IPS-11a (cell line): ENCODE measurements around the gene EXOC2.

ENCODE experiments used
- H3K4me3 ChIP-seq: one replicate; pipeline ENCODE4 v1.5.1; 2013; ENCODE audit warnings: low read depth, low read length, control low read depth

Gene EXOC2

DNA sequence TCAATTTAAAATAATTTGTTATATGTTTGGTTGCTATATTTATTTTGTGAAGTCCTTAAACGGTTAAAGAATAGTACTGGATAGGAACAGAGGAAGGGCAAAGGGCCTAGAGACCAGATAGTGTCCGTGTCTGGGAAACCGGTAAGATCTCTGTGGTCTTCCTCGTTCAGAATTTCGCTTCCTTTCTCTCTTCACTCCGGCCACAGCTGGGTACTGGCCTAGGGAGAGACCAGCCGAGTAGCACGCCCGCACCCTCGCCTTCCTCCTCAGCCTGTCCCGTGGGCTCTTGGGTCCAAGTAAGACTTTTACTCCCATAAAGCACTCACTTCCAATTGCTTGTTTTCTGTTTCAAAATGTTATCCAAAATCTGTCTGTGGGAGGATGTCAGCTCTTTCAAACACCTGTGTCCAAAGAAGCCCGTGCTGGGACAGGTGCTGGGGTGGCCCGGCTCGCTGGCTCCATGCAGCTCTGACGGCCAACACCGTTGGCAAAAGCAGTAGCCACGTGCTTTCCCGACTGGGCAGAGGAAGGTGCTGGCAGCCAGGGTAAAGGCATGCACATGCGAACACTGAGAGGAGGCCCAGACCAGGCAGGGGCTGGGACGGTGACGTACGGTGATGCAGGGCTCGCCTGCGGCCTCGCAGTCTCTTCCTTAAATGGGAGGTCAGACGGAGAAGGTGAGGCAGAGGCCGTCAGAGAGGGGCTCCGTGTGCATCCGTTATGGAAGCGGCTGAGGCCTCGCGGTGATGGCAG, 189.2 kb downstream of the EXOC2 start:
- no peak overlapping the region for H3K4me3 ChIP-seq

DNA sequence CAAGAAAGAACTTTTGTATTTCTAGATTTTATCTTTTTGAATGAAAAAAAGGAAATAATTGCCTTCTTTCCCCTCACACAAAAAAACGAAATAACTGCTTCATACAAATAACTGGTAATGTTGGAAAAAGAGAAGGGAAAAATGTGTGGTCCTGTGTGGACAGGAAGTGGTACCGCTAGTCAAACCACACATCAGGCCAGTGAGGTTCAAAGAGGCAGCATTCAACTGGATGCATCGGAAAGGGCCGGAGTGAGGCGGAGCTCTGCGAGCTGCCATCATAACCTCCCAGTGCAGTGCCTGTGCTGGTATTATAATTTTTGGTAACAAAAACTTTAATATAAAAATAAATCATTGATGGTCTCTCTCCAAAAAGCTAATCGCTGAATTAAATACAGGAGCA, 190.2 kb downstream of the EXOC2 start:
- no peak overlapping the region for H3K4me3 ChIP-seq

DNA sequence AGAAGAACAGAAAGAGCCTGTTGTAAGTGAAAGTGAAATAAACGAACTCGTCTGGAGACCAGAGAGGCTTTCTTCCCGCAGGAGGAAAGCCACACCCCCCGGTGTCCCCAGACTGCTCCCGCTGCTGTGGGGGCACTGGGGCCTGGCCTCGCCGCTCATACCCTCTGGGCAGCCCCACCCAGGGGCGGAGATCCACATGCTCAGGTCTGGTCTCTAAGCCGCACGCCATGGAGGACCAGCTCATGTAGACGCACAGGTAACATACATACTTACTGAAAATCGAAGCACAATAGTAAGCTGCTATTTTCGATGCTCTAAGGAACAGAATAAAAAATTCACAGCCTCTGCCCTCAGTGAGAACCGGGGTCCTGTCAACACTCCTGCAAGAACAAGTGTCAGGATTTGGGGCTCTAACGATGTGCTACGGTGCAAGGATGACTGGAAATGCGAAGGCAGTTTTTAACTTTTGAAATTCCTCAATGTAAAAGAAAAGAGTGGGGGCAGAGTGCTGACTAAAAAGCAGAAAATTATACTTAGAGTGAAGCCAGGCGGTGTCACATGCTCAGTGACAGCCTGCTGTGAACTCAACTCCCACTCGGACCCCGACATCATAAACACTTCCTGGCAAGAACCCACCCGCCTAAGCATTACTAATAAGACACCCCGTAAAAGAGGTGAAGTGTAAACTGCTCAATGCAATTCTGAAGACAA, 190.9 kb downstream of the EXOC2 start:
- H3K4me3 ChIP-seq, result no peak overlapping the region

DNA sequence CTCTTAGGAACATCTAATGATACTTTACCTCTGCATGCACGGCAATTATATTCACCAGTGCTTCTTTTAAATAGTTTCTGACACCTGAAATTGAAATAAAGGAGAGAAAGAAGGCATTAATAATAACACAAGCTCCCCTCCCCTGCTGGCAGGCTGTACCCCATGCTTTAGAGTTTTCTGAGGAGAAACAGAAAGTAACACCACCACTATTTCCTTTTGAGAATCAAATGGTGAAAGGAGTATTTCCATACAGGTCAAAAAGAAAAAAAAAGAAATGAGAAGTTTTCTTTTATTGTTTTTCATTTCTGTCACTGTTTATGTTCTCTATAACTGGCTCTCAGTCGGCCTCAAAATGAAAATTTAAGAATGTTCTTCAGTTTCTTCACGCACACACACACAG, 193.3 kb downstream of the EXOC2 start:
- no peak overlapping the region for H3K4me3 ChIP-seq

DNA sequence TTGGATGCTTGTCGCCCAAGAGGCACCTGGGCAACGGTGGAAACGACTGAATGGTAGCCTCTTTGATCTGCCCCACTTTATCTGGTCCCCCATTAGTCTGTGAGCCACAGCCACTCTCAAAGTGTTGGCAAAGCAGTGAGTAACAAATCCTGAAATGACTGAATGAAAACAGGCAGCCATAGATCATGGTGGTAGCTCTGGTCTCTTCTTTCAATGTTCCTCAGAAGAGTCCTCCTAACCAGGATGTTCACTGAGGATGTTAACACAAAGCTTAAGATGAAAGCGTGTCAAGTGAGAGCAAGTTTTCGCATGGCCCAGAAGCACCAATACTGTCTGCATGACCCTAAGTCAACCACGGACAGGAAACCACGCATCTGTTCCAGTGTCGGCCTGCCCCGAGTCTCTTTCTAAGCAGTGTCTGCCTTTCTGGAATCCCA, 194.1 kb downstream of the EXOC2 start:
- H3K4me3 ChIP-seq, result no peak overlapping the region

DNA sequence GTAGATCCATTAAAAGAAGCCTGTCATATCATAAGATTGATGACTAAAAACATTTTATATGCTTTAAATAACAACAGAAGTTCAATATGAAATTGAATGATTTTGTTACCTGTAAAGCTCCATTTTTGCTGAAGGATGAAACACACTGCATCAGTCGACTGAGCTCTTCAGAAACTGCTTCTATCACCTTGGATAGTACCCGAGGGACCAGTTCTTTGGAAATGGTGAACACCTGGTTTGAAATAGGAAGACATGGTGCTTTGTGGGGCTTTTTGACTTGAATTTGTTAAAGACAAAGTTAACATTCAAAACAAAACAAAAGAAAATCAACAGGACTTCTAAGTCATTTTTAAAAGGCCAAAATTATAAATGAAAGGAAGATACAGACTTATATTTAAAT, 195.7 kb downstream of the EXOC2 start:
- H3K4me3 ChIP-seq, result no peak overlapping the region

DNA sequence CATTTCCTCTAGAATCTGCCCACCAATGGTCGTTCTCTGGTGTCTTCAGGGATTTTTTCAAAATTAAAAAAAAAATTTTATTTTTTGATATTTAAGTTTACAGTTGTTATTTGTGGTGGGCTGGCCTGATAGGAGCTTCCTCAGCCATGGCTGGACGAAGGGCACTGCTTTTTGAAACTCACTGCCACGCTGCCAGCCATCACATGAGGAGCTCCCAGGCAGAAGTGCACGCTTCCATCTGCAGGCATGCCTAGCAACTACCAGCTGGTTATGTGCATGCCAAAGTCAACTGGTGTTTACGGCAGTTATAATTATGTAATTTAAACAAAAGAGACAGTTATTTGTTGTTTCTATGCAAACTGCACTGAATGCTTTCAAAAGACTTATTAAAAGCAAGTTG, 196.3 kb downstream of the EXOC2 start:
- H3K4me3 ChIP-seq, result no peak overlapping the region

DNA sequence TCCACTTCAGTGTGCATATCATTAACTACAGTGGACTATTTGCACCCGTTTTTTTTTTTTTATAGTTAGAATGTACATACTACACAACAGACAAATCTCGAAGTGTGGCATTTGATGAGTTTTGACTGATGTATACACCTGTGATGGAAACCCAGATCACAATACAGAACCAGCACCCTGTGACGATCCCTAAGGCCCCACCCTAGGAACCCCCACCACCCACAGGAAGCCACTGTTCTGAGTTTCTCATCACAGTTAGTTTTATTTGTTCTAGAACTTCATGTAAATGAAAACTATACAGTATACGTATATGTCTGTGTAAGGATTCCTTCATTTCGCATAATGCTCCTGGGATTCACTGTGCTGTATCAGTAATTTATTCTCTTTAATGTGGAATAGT, 198.5 kb downstream of the EXOC2 start:
- H3K4me3 ChIP-seq, result no peak overlapping the region

DNA sequence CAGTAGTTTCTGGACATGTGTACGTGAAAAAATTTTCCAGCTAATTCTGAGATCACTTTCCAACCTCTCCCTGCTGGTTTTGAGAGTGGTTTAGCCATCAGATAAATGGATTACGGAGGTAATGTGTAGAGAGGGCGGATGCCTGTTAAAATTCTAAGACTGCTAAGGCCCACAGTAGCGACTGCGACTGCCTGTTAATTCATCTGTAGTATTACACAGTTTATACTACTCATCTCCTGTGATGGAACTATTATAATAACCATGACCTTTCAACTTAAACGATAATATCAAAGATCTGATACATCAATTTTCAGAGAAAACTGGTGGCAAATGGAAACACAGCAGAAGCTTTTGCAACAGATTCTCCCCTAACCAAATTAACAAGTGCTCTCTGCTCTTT, 199.1 kb downstream of the EXOC2 start:
- no peak overlapping the region for H3K4me3 ChIP-seq

DNA sequence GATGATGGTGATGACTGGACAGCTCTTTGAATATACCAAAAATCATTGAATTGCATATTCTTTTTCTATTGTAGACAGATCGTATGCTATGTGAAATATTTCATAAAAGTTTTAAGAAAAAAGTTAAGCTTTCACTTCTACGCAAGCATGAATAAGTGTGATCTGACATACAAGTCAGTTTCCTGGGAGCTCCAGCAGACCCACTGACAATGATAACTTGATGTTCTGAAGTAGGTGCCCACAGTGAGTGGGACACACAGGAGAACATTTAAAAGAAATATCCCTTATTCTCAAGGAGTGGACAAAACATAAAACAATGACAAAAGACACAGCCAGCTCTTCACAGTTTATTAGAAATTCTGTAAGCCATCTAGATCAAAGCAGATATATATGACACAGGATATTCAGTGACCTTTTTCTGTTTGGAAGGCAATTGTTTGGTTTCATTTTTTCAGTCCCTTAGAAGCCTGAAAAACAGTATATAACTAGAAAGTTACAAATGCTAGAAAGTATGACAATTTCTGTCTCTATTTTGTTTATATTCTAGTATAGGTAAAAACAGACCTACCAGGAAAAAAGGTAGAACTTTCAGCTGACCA, 200.0 kb downstream of the EXOC2 start:
- H3K4me3 ChIP-seq, result no peak overlapping the region

DNA sequence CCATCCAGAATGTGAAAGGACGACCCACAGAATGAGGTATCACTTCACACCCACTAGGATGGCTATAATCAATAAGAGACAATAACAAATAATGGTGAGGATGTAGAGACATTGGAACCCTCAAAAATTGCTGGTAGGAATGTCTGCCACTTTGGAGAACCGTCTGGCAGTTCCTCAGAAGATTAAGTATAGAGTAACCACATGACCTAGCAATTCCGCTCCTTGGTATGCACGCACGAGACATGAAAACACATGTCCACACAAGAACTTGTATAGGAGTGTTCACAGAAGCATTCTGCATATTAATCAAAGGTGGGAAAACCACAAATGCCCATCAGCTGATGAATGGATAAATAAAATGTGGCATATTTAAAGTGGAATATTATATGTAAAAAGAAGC, 200.8 kb downstream of the EXOC2 start:
- H3K4me3 ChIP-seq, result no peak overlapping the region

DNA sequence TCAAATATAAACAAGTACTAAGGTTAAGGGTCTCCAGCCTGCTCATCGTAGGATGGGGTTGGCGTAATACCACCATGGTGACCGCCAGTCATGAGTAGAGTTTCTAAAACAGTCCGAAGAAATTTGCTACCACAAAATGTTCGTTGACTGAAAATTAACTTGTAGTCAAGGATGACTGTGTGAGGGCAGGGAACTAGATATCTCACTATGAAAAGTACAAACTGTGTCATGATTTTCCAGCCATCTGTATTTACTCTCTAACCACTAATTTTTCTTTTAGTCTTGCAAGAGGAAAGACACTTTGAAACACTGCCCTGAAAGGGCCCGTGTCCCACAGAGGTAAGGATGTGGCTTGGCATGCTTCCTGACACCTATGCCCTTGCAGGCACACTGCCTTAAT, 201.7 kb downstream of the EXOC2 start:
- no peak overlapping the region for H3K4me3 ChIP-seq

DNA sequence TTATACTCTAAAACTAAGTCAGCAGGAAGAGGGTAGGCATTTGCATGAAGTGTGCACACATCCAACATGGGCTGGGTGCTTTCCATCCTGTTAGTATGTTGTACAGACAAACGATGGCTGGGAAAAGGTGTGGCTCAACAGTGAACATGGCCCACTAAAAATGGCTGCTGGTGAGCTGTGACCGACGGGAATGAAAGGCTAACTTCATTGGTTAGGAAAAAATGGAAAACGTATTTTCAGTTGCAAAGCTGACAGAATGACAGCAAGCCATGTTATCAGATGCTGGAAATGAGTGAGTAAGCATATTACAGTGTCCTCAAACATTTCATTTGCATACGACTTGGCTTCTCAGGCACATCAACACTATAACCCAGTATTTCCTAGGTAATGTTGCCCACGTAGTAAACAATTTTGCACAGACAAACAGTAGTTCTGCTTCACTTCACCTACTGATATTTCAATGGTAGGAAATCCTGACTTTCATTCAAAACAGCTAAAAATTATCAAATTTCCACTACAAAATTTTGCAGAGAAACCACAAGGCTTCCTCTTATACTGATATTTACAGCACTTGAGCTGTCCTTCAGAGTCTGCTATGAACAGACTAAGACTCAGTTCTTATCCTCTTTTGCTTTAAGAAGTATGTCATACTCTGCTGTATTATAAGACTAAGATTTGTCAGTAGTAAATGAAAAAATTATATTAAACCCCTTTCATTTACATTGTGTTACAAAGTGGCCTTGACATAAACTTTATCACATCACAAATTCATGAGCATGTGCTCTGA, 202.5 kb downstream of the EXOC2 start:
- H3K4me3 ChIP-seq, result no peak overlapping the region

DNA sequence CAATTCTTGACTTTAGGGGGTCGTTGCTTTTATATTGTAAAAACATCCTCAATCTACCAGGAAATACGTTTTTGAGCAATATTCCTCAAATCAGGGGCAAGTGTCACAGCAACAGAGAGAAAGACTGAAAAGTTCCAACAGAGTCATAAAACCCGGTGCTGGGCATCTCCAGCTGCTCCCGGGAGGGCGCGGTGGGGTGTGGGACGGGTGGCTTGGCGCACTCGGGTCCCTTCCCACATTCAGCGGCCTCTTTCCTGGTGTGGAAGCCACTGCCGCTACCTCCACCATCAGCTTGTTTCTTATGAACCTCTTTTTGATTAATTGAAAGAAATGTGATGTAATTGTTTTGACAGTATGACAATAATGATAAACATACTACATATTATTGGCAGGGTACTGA, 203.2 kb downstream of the EXOC2 start:
- H3K4me3 ChIP-seq, result no peak overlapping the region

DNA sequence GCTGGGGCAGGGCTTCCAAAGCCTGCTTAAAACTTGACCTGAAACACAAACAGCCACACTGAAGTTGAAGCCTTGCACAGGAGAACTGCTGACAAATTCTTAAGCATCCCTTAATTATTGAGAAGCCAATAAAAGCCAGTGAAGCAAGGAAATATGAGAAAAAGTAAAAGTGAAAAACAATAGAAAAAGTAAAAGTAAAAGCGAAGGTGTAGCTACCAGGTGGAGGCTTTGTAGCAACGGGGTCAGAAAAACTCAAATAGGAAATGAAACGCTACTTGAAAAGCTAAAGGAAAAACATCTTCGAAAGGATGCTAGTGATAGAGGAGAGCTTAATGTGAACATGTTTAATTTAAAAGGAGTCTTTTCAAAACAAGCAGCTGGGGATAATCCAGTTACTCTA, 203.9 kb downstream of the EXOC2 start:
- H3K4me3 ChIP-seq, result no peak overlapping the region

DNA sequence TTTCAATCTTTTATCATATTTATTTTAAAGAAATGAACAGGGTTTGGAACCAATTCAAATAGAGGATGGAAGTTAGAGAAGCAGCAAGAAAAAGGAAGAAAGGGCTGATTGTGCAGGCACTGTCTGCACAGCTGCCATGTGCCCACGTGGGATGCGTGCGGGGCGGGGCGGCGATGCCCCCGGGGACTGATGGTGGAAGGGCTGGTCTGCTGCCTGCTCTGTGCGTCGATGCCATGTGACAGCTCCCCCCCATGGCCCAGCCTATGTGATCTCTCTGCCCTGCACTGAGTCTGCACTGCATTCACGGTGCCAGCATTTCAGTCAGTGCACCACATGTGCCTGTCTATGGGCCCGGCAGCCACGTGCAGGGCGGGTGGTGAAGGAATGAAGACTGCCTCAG, 205.0 kb downstream of the EXOC2 start:
- no peak overlapping the region for H3K4me3 ChIP-seq

DNA sequence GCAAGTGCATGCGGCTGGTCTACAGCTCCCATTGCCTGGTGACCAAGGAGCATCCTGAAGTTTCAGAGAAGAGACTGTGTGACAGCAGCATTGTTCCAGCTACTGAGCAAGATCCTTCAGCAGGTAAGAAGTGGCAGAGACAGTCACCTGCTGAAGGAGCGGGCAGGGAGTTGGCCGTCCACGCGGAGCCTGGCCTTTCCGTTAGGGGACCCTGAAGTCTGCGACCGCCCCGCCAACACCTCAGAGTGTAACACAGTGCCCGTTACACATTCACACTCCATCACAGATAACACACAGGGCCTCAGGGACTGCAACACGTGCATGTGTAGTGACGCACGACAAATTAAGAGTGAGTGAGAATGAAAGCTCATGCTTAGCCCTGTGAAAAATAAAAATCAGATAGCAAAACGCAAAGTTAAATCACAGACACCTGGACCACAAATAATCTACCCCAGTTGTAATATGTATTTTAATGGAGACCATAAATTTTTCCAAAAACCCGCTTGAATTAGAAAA, 207.2 kb downstream of the EXOC2 start:
- H3K4me3 ChIP-seq, result no peak overlapping the region

DNA sequence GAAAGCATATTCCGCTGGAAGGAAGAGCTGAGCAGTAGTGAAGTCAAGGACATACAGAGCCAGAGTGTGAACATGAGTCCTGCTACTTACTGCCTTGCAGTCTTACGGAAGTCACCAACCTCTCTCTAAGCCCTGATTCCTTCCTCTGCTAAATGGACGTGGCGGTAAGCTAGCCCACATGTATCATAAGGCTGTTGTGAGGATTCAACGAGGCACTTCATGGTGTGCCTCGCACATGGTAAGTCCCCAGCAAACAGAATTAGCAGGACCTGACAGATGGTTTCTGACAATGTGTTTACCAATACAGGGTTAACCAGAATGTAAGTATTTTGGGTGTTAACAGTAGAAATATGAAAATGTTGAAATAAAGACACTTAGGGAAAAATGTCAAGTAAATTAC, 208.2 kb downstream of the EXOC2 start:
- H3K4me3 ChIP-seq, result no peak overlapping the region

DNA sequence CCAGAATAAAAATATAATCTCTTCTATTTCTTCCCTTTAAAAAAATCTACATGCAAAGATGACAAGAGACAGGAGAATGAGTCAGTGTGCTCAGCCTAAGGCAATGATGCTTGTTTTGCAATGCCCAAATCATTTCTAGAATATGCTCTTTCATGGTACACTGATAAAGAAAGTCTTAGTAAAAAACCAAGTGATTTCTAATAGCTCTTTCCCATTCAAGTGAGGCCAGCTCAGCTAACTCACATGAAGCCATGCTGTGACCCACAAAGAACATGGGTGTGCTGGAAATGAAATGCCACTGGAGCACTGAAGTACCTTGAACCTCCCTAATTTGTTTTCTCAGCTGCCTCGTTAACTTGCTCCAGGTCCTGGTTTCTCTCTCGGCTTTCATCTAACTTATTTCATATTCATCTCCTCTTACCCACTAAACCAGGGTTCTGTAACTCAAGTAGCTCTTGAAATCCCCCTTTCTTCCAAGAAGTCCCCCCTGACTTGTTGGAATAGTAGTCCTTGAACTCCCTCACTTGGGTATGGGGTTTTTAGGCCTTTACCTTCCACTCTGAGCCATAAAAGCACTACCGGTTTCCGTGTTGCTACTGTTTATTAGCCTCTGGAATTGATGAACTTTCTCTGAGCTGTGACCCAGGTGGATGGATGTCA, 208.7 kb downstream of the EXOC2 start:
- no peak overlapping the region for H3K4me3 ChIP-seq

DNA sequence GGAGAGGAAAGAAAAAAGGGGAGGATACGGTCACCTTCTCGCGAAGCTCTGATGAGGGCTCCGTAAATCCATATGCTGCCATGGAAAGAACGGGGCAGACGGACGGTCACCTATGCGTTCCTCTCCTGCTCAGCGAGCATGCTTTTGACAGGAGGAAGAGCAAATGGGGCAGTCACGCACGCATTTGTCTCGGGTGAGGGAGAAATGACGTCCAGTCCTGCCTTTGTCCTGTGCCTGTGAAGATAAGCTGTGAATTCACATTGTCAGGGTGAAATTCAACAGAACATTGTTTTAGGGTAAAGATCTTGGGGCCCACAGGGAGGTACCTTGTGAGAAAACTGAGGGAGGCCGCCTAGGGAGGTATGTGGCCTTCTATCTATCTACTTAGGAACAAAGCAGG, 217.6 kb downstream of the EXOC2 start:
- H3K4me3 ChIP-seq, result no peak overlapping the region
